ENCODE results near the gene EYS.

The EYS gene

GRCh38 chr6:65189236-65189881 lies 517.7 kb downstream of the EYS start:
- no peak for TF ChIP-seq CTCF (conservative IDR thresholded peaks at IDR 0.05; ENCODE audit: control insufficient read depth, insufficient read depth, low read depth, low read length)
- no peak overlapping the region for H3K4me3 ChIP-seq (ENCODE audit: control insufficient read depth, low read depth, low read length)
- DNase-seq (ENCODE audit: low read depth), result no peak

DNA sequence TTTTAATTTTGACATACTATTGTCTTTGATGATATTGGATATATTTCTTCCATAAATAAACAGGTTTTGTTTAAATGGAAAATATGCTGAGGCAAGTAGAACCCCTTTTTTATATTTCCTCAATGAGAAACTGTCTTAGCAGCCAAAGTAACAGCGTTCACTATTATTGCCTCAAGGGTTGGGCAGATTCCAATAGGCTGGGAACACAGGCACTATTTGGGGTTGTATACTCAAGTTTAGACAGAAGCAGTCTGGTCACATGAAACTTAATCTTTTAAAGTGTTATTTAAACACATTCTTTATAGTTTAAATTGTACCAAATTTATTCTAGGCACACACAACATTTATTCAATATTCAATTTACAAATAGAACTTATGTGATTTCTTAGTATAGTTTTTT lies 520.2 kb downstream of the EYS start:
- no peak for DNase-seq (ENCODE audit: low read depth)
- no peak for TF ChIP-seq CTCF (conservative IDR thresholded peaks at IDR 0.05; ENCODE audit: control insufficient read depth, insufficient read depth, low read depth, low read length)
- H3K4me3 ChIP-seq (ENCODE audit: control insufficient read depth, low read depth, low read length), result no peak overlapping the region

DNA sequence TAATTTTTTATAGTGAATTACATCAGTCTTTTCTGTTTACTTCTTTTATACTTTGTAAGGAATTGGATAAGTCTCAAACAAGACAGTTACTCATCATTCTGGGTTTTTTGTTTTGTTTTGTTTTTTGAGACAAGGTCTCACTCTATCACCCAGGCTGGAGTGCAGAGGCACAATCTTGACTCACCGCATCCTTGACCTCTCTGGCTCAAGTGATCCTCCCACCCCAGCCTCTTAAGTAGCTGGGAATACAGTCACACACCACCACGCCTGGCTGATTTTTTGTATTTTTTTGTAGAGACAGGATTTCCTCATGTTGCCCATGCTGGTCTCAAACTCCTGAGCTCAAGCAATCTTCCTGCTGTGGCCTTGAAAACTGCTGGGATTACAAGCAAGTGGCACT lies 524.3 kb downstream of the EYS start:
- no peak for TF ChIP-seq CTCF (conservative IDR thresholded peaks at IDR 0.05; ENCODE audit: control insufficient read depth, insufficient read depth, low read depth, low read length)
- DNase-seq (ENCODE audit: low read depth), result peak; percentile 40
- H3K4me3 ChIP-seq (ENCODE audit: control insufficient read depth, low read depth, low read length), result no peak overlapping the region

GRCh38 chr6:65170273-65170672 lies 536.8 kb downstream of the EYS start:
- no peak overlapping the region for H3K4me3 ChIP-seq (ENCODE audit: control insufficient read depth, low read depth, low read length)
- DNase-seq (ENCODE audit: low read depth), result peak; percentile 8
- no peak for TF ChIP-seq CTCF (conservative IDR thresholded peaks at IDR 0.05; ENCODE audit: control insufficient read depth, insufficient read depth, low read depth, low read length)

DNA sequence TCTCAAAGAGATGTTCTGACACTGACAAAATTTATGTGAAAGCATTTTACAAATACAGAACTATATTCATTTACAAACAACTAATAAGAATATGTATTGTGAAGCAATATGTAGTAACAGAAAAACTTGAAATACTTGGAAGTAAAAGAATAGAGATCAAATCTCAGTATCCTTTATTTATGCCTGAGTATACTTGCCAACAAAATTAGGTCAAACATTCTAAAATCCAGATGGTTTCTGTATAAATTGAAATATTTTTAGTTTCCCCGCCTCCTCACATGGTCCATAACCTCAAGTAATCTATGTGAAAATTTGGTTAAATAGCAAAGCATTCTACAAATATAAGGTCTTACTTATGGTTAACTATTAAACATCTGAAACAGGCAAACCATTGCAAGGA lies 545.4 kb downstream of the EYS start:
- H3K4me3 ChIP-seq (ENCODE audit: control insufficient read depth, low read depth, low read length), result no peak overlapping the region
- TF ChIP-seq CTCF (conservative IDR thresholded peaks at IDR 0.05; ENCODE audit: control insufficient read depth, insufficient read depth, low read depth, low read length), result no peak
- DNase-seq (ENCODE audit: low read depth), result no peak

- no peak for TF ChIP-seq CTCF (conservative IDR thresholded peaks at IDR 0.05; ENCODE audit: control insufficient read depth, insufficient read depth, low read depth, low read length)
- H3K4me3 ChIP-seq (ENCODE audit: control insufficient read depth, low read depth, low read length), result no peak overlapping the region
- DNase-seq (ENCODE audit: low read depth), result no peak
Observed at GRCh38 chr6:65157025-65157424, 550.0 kb downstream of the EYS start.

DNA sequence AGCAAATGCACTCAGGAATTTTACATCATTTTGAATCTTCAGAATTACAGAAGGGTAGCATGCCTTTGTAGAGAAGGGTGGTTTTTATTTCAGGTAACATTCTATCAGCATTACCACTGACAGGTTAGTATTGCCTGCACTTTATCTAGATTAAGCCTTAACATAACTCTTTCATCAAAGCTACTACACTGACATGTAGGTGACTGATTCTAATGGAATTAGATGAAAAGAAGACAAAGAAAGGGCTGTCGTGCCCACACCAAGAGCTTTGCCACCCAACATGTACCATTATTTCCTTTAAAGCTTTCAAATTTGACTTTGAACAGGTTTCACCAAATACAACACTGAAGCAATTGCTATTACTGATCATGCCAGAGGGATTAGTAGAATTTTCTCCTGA lies 551.9 kb downstream of the EYS start:
- no peak overlapping the region for H3K4me3 ChIP-seq (ENCODE audit: control insufficient read depth, low read depth, low read length)
- DNase-seq (ENCODE audit: low read depth), result no peak
- no peak for TF ChIP-seq CTCF (conservative IDR thresholded peaks at IDR 0.05; ENCODE audit: control insufficient read depth, insufficient read depth, low read depth, low read length)

All from fibroblast of mammary gland (primary cell).